Ascending aorta (tissue), 2 donors: ENCODE measurements around the gene TSPAN4. TPM values are rescaled to one million over a fixed set of nuclear protein-coding genes. Genes with fewer than 3 reads are reported as not detected.

Experiments
- DNase-seq, 2 donors: peaks; one replicate each; pipeline ENCODE4 v3.0.0-alpha.2; 2019; ENCODE audit warnings: low spot score in 2 of 2
- H3K27ac ChIP-seq, 2 donors: fragments of 200-600 bp; sonication (generic); one replicate each; pipeline ENCODE4 v1.5.1; 2016 to 2017; ENCODE audit warnings: mild to moderate bottlenecking in 1 of 2
- H3K27me3 ChIP-seq: fragments of 200-600 bp; sonication (generic); one replicate; pipeline ENCODE4 v1.5.1; 2017
- H3K36me3 ChIP-seq, 2 donors: fragments of 200-600 bp; sonication (generic); one replicate each; pipeline ENCODE4 v1.5.1; 2016
- H3K4me1 ChIP-seq, 2 donors: fragments of 200-600 bp; sonication (generic); one replicate each; pipeline ENCODE4 v1.5.1; 2016 to 2017; ENCODE audit warnings: mild to moderate bottlenecking in 1 of 2
- H3K4me3 ChIP-seq, 2 donors: fragments of 200-600 bp; sonication (generic); one replicate each; pipeline ENCODE4 v1.5.1; 2016 to 2017; ENCODE audit warnings: mild to moderate bottlenecking in 1 of 2
- H3K9me3 ChIP-seq, 2 donors: fragments of 200-600 bp; sonication (generic); one replicate each; pipeline ENCODE4 v1.5.1; 2016
- intact Hi-C: fragments of 100-400 bp; cut with DNase I; formaldehyde crosslinking; loops from one replicate; pipeline ENCODE4 v1.15.1; 2023
- total RNA-seq: library from RNA; depleted of rRNA; stranded (reverse); fragments of >200 nt; gene quantifications from one replicate; pipeline ENCODE4 v1.1.0, GENCODE V29; 2016
- TF ChIP-seq, protein P1 (sequence below), 3 experiments: fragments of 200-600 bp in 2 of 3; fragments of 450-650 bp in 1 of 3; sonication (generic) in 2 of 3; IDR thresholded peaks; one replicate each; pipeline ENCODE4 v1.5.1; 2016 to 2019; ENCODE audit warnings: antibody characterized with exemption in 3 of 3, mild to moderate bottlenecking in 1 of 3, moderate library complexity in 1 of 3

TSPAN4 gene
- total RNA-seq, 1 donor from 2014 or later: 252 TPM

DNA sequence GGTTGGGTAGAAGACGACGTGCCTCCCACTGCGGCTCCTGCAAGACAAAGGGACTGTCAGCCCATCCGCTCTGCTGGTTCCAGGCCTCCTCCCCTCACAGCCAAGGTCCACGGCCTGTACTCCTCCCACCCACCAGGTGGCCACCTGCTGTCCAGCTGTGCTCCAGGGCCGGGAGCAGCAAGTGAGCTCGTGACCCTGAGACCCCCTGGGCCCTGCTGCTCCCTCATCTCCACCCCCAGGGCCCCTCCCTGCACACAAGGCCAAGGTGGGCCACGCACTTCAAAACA is 27.4 kb downstream of the TSPAN4 start:
- Histone ChIP-seq H3K27me3 (no peaks in the 10 kb centered on the region), H3K4me1 (no peaks in the 10 kb centered on the region), H3K4me3 (no peak overlapping the region), H3K27ac (no peak overlapping the region), H3K36me3 (peaks cover 21 to 24% of the 10 kb centered on the region in 2 donors), H3K9me3 (no peaks in the 10 kb centered on the region)
- TF ChIP-seq, protein P1, sequence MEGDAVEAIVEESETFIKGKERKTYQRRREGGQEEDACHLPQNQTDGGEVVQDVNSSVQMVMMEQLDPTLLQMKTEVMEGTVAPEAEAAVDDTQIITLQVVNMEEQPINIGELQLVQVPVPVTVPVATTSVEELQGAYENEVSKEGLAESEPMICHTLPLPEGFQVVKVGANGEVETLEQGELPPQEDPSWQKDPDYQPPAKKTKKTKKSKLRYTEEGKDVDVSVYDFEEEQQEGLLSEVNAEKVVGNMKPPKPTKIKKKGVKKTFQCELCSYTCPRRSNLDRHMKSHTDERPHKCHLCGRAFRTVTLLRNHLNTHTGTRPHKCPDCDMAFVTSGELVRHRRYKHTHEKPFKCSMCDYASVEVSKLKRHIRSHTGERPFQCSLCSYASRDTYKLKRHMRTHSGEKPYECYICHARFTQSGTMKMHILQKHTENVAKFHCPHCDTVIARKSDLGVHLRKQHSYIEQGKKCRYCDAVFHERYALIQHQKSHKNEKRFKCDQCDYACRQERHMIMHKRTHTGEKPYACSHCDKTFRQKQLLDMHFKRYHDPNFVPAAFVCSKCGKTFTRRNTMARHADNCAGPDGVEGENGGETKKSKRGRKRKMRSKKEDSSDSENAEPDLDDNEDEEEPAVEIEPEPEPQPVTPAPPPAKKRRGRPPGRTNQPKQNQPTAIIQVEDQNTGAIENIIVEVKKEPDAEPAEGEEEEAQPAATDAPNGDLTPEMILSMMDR (IDR thresholded peaks at IDR 0.05): no peak
- DNase-seq: no peak
- intact Hi-C loops: no loop called here

DNA sequence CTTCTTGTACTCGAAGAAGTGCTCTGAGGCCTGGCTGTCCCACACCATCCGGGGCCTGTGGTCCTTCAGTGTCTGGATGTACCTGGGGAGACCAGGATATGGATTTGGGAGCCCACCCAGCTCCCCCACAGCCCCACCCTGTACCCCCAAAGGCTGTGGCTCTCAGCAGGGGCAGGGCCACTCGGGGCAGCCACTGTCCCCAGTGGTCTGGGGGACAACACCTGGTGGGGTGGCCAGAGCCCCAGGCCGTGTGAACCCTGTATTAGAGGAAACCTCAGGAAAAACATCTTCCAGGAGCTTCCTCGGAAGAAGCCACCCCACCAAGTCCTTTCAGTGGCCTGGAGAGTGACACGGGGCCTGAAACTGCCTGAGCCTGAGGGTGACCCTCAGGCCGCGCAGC is 27.8 kb downstream of the TSPAN4 start:
- H3K27ac ChIP-seq: no peak overlapping the region
- no peaks in the 10 kb centered on the region for H3K4me1 ChIP-seq
- TF ChIP-seq, protein P1 (IDR thresholded peaks at IDR 0.05): no peak
- intact Hi-C loops: no loop called here
- DNase-seq: no peak
- H3K36me3 ChIP-seq: peaks cover 18 to 22% of the 10 kb centered on the region in 2 donors
- H3K27me3 ChIP-seq: no peaks in the 10 kb centered on the region
- no peak overlapping the region for H3K4me3 ChIP-seq
- H3K9me3 ChIP-seq: no peaks in the 10 kb centered on the region

DNA sequence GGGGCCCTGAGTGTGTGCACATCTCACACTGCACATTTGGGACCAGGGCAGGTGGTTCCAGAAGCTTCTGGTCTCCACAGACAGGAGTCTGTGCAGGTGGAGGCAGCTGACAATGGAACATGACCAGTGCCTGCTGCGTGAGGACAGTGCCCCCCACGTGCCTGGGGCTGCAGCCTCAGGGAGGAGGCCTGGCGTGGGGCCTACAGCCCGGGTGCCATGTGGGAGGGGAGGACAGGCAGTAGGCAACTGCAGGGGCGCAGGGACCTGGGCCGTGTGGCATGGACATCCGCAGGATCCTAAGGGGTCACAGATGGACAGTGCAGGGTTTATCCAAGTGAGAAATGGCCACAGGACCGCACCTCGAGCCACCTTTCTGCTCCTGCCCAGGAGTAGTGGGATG is 28.8 kb downstream of the TSPAN4 start:
- TF ChIP-seq, protein P1 (IDR thresholded peaks at IDR 0.05): no peak
- intact Hi-C loops: no loop called here
- H3K36me3 ChIP-seq: peaks cover 7 to 12% of the 10 kb centered on the region in 2 donors

DNA sequence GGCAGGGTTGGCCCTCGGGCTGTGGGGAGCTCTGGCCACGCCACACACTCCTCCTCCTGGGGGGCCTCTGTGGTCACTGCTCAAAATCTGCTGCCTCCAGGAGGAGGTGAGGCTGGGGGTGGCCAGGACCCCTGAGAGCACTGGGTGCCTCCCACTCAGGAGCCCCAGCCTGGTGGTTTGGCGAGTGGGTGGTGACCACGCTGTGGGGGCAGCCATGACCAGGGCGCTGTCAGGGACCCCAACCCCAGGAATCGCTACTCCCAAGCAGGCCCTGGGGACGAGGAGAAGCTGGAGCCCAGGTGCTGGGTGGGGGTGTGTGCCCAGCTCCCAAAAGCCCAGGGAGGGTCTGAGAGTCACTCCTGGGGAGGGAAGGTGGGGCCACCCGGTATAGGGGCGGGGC is 30.1 kb downstream of the TSPAN4 start:
- Histone ChIP-seq H3K27me3 (no peaks in the 10 kb centered on the region), H3K27ac (no peak overlapping the region), H3K36me3 (peaks cover 3 to 6% of the 10 kb centered on the region in 2 donors), H3K4me1 (no peaks in the 10 kb centered on the region), H3K4me3 (no peak overlapping the region), H3K9me3 (no peaks in the 10 kb centered on the region)
- TF ChIP-seq, protein P1 (IDR thresholded peaks at IDR 0.05): no peak
- no peak for DNase-seq
- intact Hi-C loops: no loop called here

More for the DNA sequence above, 28.8 kb downstream of the TSPAN4 start:
- no peaks in the 10 kb centered on the region for H3K4me1 ChIP-seq
- H3K9me3 ChIP-seq: no peaks in the 10 kb centered on the region
- no peak overlapping the region for H3K4me3 ChIP-seq
- no peaks in the 10 kb centered on the region for H3K27me3 ChIP-seq
- no peak for DNase-seq
- H3K27ac ChIP-seq: no peak overlapping the region

DNA sequence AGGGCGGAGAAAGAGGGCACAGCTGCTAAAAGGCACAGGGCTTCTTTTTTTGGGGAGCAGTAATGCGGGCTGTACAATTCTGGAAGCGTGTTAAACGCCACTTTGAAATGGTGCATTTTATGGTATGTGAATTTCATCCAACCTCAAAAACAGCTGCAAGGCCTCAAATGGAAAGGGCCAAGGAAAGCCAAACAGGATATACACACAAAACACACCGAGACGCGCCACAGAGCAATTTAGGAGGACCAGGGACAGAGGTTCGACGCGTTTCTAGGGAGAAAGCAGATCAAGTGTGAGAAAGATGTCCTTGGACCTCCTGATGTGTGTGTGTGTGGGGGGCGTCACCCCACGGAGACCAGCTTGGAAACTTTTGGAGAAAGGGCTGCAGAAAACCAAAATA is 31.1 kb downstream of the TSPAN4 start:
- Histone ChIP-seq H3K27ac (no peak overlapping the region), H3K27me3 (no peaks in the 10 kb centered on the region), H3K9me3 (no peaks in the 10 kb centered on the region), H3K4me3 (no peak overlapping the region), H3K4me1 (no peaks in the 10 kb centered on the region), H3K36me3 (peaks cover 3% of the 10 kb centered on the region in 2 donors)
- DNase-seq: no peak
- TF ChIP-seq, protein P1 (IDR thresholded peaks at IDR 0.05): no peak
- intact Hi-C loops: no loop called here

DNA sequence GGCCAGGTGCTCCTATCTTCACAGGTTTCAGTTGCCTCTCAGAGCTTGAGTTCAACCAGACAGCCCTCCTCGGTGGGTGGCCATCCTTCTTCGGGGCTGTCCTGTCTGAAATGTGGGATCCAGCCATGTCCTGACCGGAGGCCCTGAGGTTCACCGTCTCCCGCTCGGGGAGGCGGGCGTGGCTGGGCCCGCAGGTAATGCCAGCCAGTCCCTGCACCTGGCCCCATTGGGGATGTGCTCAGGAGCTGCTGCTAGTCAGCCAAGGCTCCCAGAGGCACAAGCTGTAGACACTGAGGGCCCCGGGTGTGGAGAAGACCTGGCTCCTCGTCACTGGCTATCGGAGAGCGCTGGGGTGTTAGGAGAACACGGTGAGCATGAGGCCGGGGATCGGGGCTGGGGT is 32.6 kb downstream of the TSPAN4 start:
- no peak for DNase-seq

More for the DNA sequence above, 32.6 kb downstream of the TSPAN4 start:
- Histone ChIP-seq H3K27ac (no peak overlapping the region), H3K36me3 (peaks cover 2 to 11% of the 10 kb centered on the region in 2 donors), H3K27me3 (no peaks in the 10 kb centered on the region), H3K4me1 (no peaks in the 10 kb centered on the region), H3K9me3 (no peaks in the 10 kb centered on the region), H3K4me3 (no peak overlapping the region)
- intact Hi-C loops: no loop called here
- TF ChIP-seq, protein P1 (IDR thresholded peaks at IDR 0.05): no peak
